ENCODE measurements around the gene ACSF2.
A peak's percentile ranks its signal among the peaks of the same experiment; 100 is the strongest.

Gene ACSF2

GRCh38 chr17:50506298-50506697 is 80.3 kb downstream of the ACSF2 start:
- DNase-seq (ENCODE audit: low read depth): no peak
- TF ChIP-seq CTCF (conservative IDR thresholded peaks at IDR 0.05; ENCODE audit: low read depth, low read length): no peak
- H3K4me3 ChIP-seq (ENCODE audit: low read length): no peak overlapping the region

- TF ChIP-seq CTCF (conservative IDR thresholded peaks at IDR 0.05; ENCODE audit: low read depth, low read length): peak; percentile 23
- H3K4me3 ChIP-seq (ENCODE audit: low read length): peak within 1 kb of the TSS; percentile 54
- no peak for DNase-seq (ENCODE audit: low read depth)
Measured at GRCh38 chr17:50507871-50508572, 82.0 kb downstream of the ACSF2 start, which contains the start of gene MYCBPAP. MYCBPAP (plus strand) TSS chr17:50508439; CDS start chr17:50508675, 236 bp downstream.

- no peak for TF ChIP-seq CTCF (conservative IDR thresholded peaks at IDR 0.05; ENCODE audit: low read depth, low read length)
- DNase-seq (ENCODE audit: low read depth): no peak
- peak overlapping the region; percentile 54 for H3K4me3 ChIP-seq (ENCODE audit: low read length)
Measured at GRCh38 chr17:50508573-50509460, 82.8 kb downstream of the ACSF2 start.

GRCh38 chr17:50511058-50511457 is 85.0 kb downstream of the ACSF2 start:
- DNase-seq (ENCODE audit: low read depth): no peak
- TF ChIP-seq CTCF (conservative IDR thresholded peaks at IDR 0.05; ENCODE audit: low read depth, low read length): no peak
- no peak overlapping the region for H3K4me3 ChIP-seq (ENCODE audit: low read length)

GRCh38 chr17:50513495-50513894 is 87.5 kb downstream of the ACSF2 start:
- H3K4me3 ChIP-seq (ENCODE audit: low read length): no peak overlapping the region
- no peak for DNase-seq (ENCODE audit: low read depth)
- no peak for TF ChIP-seq CTCF (conservative IDR thresholded peaks at IDR 0.05; ENCODE audit: low read depth, low read length)

GRCh38 chr17:50514388-50514787 is 88.4 kb downstream of the ACSF2 start:
- no peak for TF ChIP-seq CTCF (conservative IDR thresholded peaks at IDR 0.05; ENCODE audit: low read depth, low read length)
- no peak for DNase-seq (ENCODE audit: low read depth)
- H3K4me3 ChIP-seq (ENCODE audit: low read length): no peak overlapping the region
